HCT116 (cell line): ENCODE data around the gene PAH. TPM values are rescaled to one million over a fixed set of nuclear protein-coding genes. Genes with fewer than 3 reads are reported as not detected.

Experiments
- ATAC-seq: fragments of 200-7000 bp; cut with Tn5 transposase; 2 replicates; pipeline ENCODE4 v1.9.1; 2020; ENCODE audit warnings: mild to moderate bottlenecking, moderate library complexity
- BruUV-seq: library from RNA; stranded (reverse); fragments of 400-500 nt; replicated peaks from 2 replicates; lab custom pipeline; 2021; lab: Mats Ljungman, UMichigan
- CTCF ChIA-PET: fragments of 300-600 bp; sonication (Branson Sonifier 250); formaldehyde crosslinking; loops from one replicate; lab custom pipeline; 2021; ENCODE audit warnings: antibody characterized with exemption; lab: Charles Lee
- POLR2A ChIA-PET: fragments of 300-600, 350-600 bp; sonication (Branson Sonifier 250); formaldehyde crosslinking; loops from one replicate; lab custom pipeline; 2021; ENCODE audit warnings: antibody characterized with exemption; lab: Charles Lee
- RAD21 ChIA-PET, 2 experiments: fragments of 300-600 bp; sonication (Branson Sonifier 250); formaldehyde crosslinking; loops; one replicate each; lab custom pipeline; 2023; ENCODE audit warnings: low total read pairs in 2 of 2; ENCODE audit not compliant: uncharacterized antibody in 2 of 2, unreplicated experiment in 2 of 2, low non-redundant PET in 1 of 2; lab: Charles Lee
- DNase-seq: peaks from one replicate; pipeline ENCODE4 v3.0.0-alpha.2; 2010; ENCODE audit warnings: low read depth, low spot score
- H2AFZ ChIP-seq: fragments of 200-600 bp; shearing (Covaris generic), sonication (generic); 2 replicates; pipeline ENCODE4 v1.6.1; 2017; ENCODE audit warnings: low read depth, mixed run types, mixed read lengths, antibody characterized with exemption, low read length; ENCODE audit not compliant: poor library complexity, severe bottlenecking
- H3K27ac ChIP-seq: 2 replicates; pipeline ENCODE4 v1.5.1; 2012; ENCODE audit warnings: low read depth, low read length
- H3K27me3 ChIP-seq: fragments of 200-600 bp; sonication (generic); 2 replicates; pipeline ENCODE4 v1.6.1; 2016; ENCODE audit warnings: mixed run types, low read length, mixed read lengths; ENCODE audit not compliant: insufficient read depth
- H3K36me3 ChIP-seq, 2 experiments: fragments of 200-500 bp in 1 of 2; fragments of 200-600 bp in 1 of 2; sonication (Bioruptor generic) in 1 of 2; sonication (generic) in 1 of 2; 2 replicates each; pipeline versions ENCODE4 v1.5.1 to v1.6.1; 2014 to 2016; ENCODE audit warnings: low read length in 2 of 2, inconsistent platforms in 1 of 2, mixed read lengths in 1 of 2, mixed run types in 1 of 2; ENCODE audit not compliant: insufficient read depth in 2 of 2, control insufficient read depth in 1 of 2
- H3K4me1 ChIP-seq, 2 experiments: fragments of 200-600 bp in 1 of 2; sonication (generic) in 1 of 2; 2 replicates each; pipeline versions ENCODE4 v1.5.1 to v1.6.1; 2012 to 2017; ENCODE audit warnings: low read length in 2 of 2, inconsistent platforms in 1 of 2, mild to moderate bottlenecking in 1 of 2, mixed read lengths in 1 of 2, mixed run types in 1 of 2, moderate library complexity in 1 of 2; ENCODE audit not compliant: insufficient read depth in 2 of 2, control insufficient read depth in 1 of 2
- H3K4me2 ChIP-seq: fragments of 200-600 bp; sonication (generic); 2 replicates; pipeline ENCODE4 v1.6.1; 2017; ENCODE audit warnings: mixed run types, low read length, mixed read lengths
- H3K4me3 ChIP-seq, 2 experiments: fragments of 200-600 bp in 1 of 2; sonication (generic) in 1 of 2; replicated peaks in 1 of 2; 2 replicates each; pipeline ENCODE4 v1.5.1; 2011 to 2016; ENCODE audit warnings: low read length in 2 of 2, control low read depth in 1 of 2, low read depth in 1 of 2, mild to moderate bottlenecking in 1 of 2, mixed read lengths in 1 of 2, mixed run types in 1 of 2
- H3K79me2 ChIP-seq: fragments of 200-600 bp; sonication (generic); 2 replicates; pipeline ENCODE4 v1.6.1; 2017; ENCODE audit warnings: mild to moderate bottlenecking, mixed run types, low read length, moderate library complexity, mixed read lengths; ENCODE audit not compliant: insufficient read depth
- H3K9ac ChIP-seq: fragments of 200-600 bp; sonication (generic); 2 replicates; pipeline ENCODE4 v1.6.1; 2016; ENCODE audit warnings: low read length, mixed read lengths
- H3K9me2 ChIP-seq: fragments of 200-600 bp; sonication (generic), shearing (Covaris generic); 2 replicates; pipeline ENCODE4 v1.6.1; 2017; ENCODE audit warnings: mixed run types, mild to moderate bottlenecking, moderate library complexity; ENCODE audit not compliant: insufficient read depth
- H3K9me3 ChIP-seq, 2 experiments: fragments of 200-500 bp in 1 of 2; fragments of 200-600 bp in 1 of 2; sonication (Bioruptor generic) in 1 of 2; sonication (generic) in 1 of 2; 2 replicates each; pipeline ENCODE4 v1.6.1; 2014 to 2017; ENCODE audit warnings: low read length in 2 of 2, mixed read lengths in 2 of 2, inconsistent platforms in 1 of 2, low read depth in 1 of 2, mild to moderate bottlenecking in 1 of 2, mixed run types in 1 of 2, moderate library complexity in 1 of 2; ENCODE audit not compliant: control insufficient read depth in 1 of 2, insufficient read depth in 1 of 2
- H4K20me1 ChIP-seq: fragments of 200-600 bp; sonication (generic), shearing (Covaris generic); 2 replicates; pipeline ENCODE4 v1.6.1; 2017; ENCODE audit warnings: mixed run types, mild to moderate bottlenecking, moderate library complexity; ENCODE audit not compliant: insufficient read depth
- CBX3 ChIP-seq: IDR thresholded peaks from 2 replicates; pipeline ENCODE4 v1.6.1; 2012; ENCODE audit warnings: low read depth
- CEBPB ChIP-seq: IDR thresholded peaks from 2 replicates; pipeline ENCODE4 v1.6.1; 2012; ENCODE audit warnings: low read depth
- EGR1 ChIP-seq: IDR thresholded peaks from 2 replicates; pipeline ENCODE4 v1.6.1; 2012; ENCODE audit warnings: low read depth
- EZH2phosphoT487 ChIP-seq: fragments of 200-600 bp; IDR thresholded peaks from 2 replicates; pipeline ENCODE4 v1.6.1; 2018; ENCODE audit warnings: antibody characterized with exemption, borderline replicate concordance
- FOSL1 ChIP-seq: IDR thresholded peaks from 2 replicates; pipeline ENCODE4 v1.6.1; 2012; ENCODE audit warnings: low read depth
- JUND ChIP-seq: IDR thresholded peaks from 2 replicates; pipeline ENCODE4 v1.6.1; 2012
- POLR2AphosphoS5 ChIP-seq: IDR thresholded peaks from 2 replicates; pipeline ENCODE4 v1.6.1; 2011; ENCODE audit warnings: mild to moderate bottlenecking, low read depth, low read length, moderate library complexity
- RAD21 ChIP-seq: IDR thresholded peaks from 2 replicates; pipeline ENCODE4 v1.6.1; 2012; ENCODE audit warnings: low read depth, mild to moderate bottlenecking
- SIN3A ChIP-seq: IDR thresholded peaks from 2 replicates; pipeline ENCODE4 v1.6.1; 2012; ENCODE audit warnings: low read depth
- SP1 ChIP-seq: IDR thresholded peaks from 2 replicates; pipeline ENCODE4 v1.6.1; 2012; ENCODE audit warnings: low read depth
- SRF ChIP-seq: IDR thresholded peaks from 2 replicates; pipeline ENCODE4 v1.6.1; 2012; ENCODE audit warnings: low read depth
- TCF7L2 ChIP-seq: IDR thresholded peaks from 2 replicates; pipeline ENCODE4 v1.7.0; 2011; ENCODE audit warnings: borderline replicate concordance, inconsistent platforms; ENCODE audit not compliant: insufficient read depth, insufficient read length; ENCODE audit errors: extremely low read depth
- intact Hi-C: fragments of 100-400 bp; cut with micrococcal nuclease; formaldehyde crosslinking; loops from 2 replicates; pipeline ENCODE4 v1.10.0; 2022
- total RNA-seq: library from RNA; stranded (reverse); gene quantifications from one replicate; pipeline ENCODE4 v1.2.1, GENCODE V29; 2021; ENCODE audit not compliant: unreplicated experiment
- TF ChIP-seq, protein P1 (sequence below), 3 experiments: fragments of 200-600 bp in 1 of 3; sonication (generic) in 1 of 3; IDR thresholded peaks in 2 of 3; conservative IDR thresholded peaks in 1 of 3; 2 replicates each; pipeline ENCODE4 v1.5.1; 2012 to 2017; ENCODE audit warnings: low read depth in 2 of 3, low read length in 2 of 3, antibody characterized with exemption in 1 of 3, borderline replicate concordance in 1 of 3, control low read depth in 1 of 3, mild to moderate bottlenecking in 1 of 3, mixed read lengths in 1 of 3, mixed run types in 1 of 3, moderate library complexity in 1 of 3; ENCODE audit not compliant: insufficient read depth in 1 of 3
- TF ChIP-seq, protein P2 (sequence below): IDR thresholded peaks from 2 replicates; pipeline ENCODE4 v1.6.1; 2012
- TF ChIP-seq, protein P3 (sequence below): IDR thresholded peaks from 2 replicates; pipeline ENCODE4 v1.6.1; 2011; ENCODE audit warnings: mild to moderate bottlenecking, low read length, moderate library complexity; ENCODE audit not compliant: insufficient replicate concordance; ENCODE audit errors: extremely low read depth
- TF ChIP-seq, protein P4 (sequence below): IDR thresholded peaks from 2 replicates; pipeline ENCODE4 v1.6.1; 2012

PAH gene
- total RNA-seq, 1 experiment from 2014 or later: 2.8 TPM

DNA sequence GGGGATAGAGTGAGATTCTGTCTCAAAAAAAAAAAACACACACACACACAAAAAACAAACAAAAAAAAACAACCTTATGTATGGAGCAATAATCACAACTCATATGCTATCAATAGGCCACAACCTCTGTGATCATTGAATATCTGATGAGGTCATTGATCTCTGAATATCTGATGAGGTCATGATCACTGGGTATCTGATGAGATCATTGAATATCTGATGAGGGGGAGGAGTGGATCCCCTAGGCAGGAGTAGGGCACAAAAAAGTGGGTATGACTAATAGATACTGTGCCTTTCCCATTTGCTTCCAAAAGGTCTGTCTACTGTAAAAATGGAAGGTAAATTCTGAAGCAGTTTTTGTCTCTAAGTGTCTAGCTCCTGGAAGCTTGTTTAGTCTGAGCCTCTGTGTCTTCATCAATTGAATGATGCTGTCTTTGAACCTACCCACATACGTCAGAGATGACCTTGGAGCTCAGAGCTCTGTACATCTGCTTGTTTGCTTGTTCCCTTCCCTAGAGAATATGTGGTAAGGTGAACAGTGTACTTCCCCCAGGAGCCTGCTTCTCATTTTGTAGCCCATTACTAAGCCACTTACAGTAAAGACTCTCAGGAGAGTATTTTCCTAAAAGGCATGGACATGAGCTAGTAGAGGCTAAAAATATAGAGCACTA is 13.6 kb downstream of the PAH start:
- no peak for ATAC-seq
- no peak for DNase-seq
- ChIA-PET POLR2A (no interaction called here), RAD21 (no interaction called here), CTCF (no interaction called here)
- H3K27ac ChIP-seq: no peak overlapping the region
- H3K4me1 ChIP-seq: no peaks in the 10 kb centered on the region
- TF ChIP-seq, protein P1, sequence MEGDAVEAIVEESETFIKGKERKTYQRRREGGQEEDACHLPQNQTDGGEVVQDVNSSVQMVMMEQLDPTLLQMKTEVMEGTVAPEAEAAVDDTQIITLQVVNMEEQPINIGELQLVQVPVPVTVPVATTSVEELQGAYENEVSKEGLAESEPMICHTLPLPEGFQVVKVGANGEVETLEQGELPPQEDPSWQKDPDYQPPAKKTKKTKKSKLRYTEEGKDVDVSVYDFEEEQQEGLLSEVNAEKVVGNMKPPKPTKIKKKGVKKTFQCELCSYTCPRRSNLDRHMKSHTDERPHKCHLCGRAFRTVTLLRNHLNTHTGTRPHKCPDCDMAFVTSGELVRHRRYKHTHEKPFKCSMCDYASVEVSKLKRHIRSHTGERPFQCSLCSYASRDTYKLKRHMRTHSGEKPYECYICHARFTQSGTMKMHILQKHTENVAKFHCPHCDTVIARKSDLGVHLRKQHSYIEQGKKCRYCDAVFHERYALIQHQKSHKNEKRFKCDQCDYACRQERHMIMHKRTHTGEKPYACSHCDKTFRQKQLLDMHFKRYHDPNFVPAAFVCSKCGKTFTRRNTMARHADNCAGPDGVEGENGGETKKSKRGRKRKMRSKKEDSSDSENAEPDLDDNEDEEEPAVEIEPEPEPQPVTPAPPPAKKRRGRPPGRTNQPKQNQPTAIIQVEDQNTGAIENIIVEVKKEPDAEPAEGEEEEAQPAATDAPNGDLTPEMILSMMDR (IDR thresholded peaks at IDR 0.05 in 2 of 3, conservative IDR thresholded peaks at IDR 0.05 in 1 of 3; ENCODE audit: borderline replicate concordance in 1 of 3, insufficient read depth in 1 of 3, low read depth in 2 of 3, low read length in 2 of 3): no peak
- TF ChIP-seq POLR2AphosphoS5: no peak
- no peak for TF ChIP-seq SRF
- TF ChIP-seq, protein P2, sequence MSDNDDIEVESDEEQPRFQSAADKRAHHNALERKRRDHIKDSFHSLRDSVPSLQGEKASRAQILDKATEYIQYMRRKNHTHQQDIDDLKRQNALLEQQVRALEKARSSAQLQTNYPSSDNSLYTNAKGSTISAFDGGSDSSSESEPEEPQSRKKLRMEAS: no peak
- TF ChIP-seq TCF7L2: no peak
- TF ChIP-seq SP1: no peak
- TF ChIP-seq, protein P3, sequence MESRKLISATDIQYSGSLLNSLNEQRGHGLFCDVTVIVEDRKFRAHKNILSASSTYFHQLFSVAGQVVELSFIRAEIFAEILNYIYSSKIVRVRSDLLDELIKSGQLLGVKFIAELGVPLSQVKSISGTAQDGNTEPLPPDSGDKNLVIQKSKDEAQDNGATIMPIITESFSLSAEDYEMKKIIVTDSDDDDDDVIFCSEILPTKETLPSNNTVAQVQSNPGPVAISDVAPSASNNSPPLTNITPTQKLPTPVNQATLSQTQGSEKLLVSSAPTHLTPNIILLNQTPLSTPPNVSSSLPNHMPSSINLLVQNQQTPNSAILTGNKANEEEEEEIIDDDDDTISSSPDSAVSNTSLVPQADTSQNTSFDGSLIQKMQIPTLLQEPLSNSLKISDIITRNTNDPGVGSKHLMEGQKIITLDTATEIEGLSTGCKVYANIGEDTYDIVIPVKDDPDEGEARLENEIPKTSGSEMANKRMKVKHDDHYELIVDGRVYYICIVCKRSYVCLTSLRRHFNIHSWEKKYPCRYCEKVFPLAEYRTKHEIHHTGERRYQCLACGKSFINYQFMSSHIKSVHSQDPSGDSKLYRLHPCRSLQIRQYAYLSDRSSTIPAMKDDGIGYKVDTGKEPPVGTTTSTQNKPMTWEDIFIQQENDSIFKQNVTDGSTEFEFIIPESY: no peak
- no peak for TF ChIP-seq CBX3
- TF ChIP-seq EZH2phosphoT487: no peak
- TF ChIP-seq JUND: no peak
- TF ChIP-seq, protein P4, sequence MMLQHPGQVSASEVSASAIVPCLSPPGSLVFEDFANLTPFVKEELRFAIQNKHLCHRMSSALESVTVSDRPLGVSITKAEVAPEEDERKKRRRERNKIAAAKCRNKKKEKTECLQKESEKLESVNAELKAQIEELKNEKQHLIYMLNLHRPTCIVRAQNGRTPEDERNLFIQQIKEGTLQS: no peak
- TF ChIP-seq RAD21: no peak
- TF ChIP-seq EGR1: no peak
- TF ChIP-seq CEBPB: no peak
- TF ChIP-seq FOSL1: no peak
- no peak for TF ChIP-seq SIN3A
- H3K4me3 ChIP-seq: no peak overlapping the region
- no peaks in the 10 kb centered on the region for H3K27me3 ChIP-seq
- H2AFZ ChIP-seq: no peak overlapping the region
- H3K4me2 ChIP-seq: no peak overlapping the region
- intact Hi-C loops: no loop called here
- H3K9me3 ChIP-seq: no peaks in the 10 kb centered on the region
- no peaks in the 10 kb centered on the region for H3K9me2 ChIP-seq
- H4K20me1 ChIP-seq: no peaks in the 10 kb centered on the region
- no peak overlapping the region for H3K9ac ChIP-seq
- H3K79me2 ChIP-seq: no peaks in the 10 kb centered on the region
- no TSS peak for BruUV-seq
- no peaks in the 10 kb centered on the region for H3K36me3 ChIP-seq
